ENCODE data around the gene TMEM258. TPM values are rescaled to one million over a fixed set of nuclear protein-coding genes. Genes with fewer than 3 reads are reported as not detected.

Gene TMEM258
- total and polyA plus RNA-seq, 2 donors (not counting 1 experiment from before 2014, with no cell fraction given) = 65.8 to 130 TPM

GRCh38 chr11:61763930-61764605 is 28.3 kb downstream of the TMEM258 start:
- H3K9ac ChIP-seq (ENCODE audit: low read length) = no peak overlapping the region
- intact Hi-C loops (cut with micrococcal nuclease) = no loop called here
- H4K20me1 ChIP-seq (ENCODE audit: control insufficient read depth, insufficient read depth, low read length, poor library complexity, severe bottlenecking) = no peaks in the 10 kb centered on the region
- DNase-seq (no peak), ATAC-seq (ENCODE audit: low read depth) (no peak)
- POLR2A ChIA-PET = no interaction called here
- Mint-ChIP-seq H3K27me3 (peaks cover 7% of the 10 kb centered on the region), H3K4me1 (no peaks in the 10 kb centered on the region), H3K4me3 (no peak overlapping the region), H3K27ac (no peak overlapping the region), H3K9me3 (ENCODE audit: insufficient read depth) (no peaks in the 10 kb centered on the region)
- H2AFZ ChIP-seq (ENCODE audit: insufficient read depth, low read depth, low read length, poor library complexity, severe bottlenecking) = no peak overlapping the region
- H3K4me3 ChIP-seq (ENCODE audit: control extremely low read depth in 1 of 5, extremely low read depth in 1 of 5, insufficient read depth in 1 of 5, low read depth in 2 of 5, low read length in 4 of 5) = no peak overlapping the region
- WGBS (ENCODE audit: insufficient coverage) = 90% methylated on average over 18 of the region's 23 CpGs
- H3K27me3 ChIP-seq (replicated peaks in 1 of 4; ENCODE audit: control extremely low read depth in 1 of 4, control insufficient read depth in 3 of 4, insufficient read depth in 4 of 4, low read length in 3 of 4) = no peaks in the 10 kb centered on the region
- H3K4me2 ChIP-seq (replicated peaks; ENCODE audit: low read depth, low read length, poor library complexity, severe bottlenecking) = no peak overlapping the region
- TF ChIP-seq CTCF (IDR thresholded peaks at IDR 0.05) = no peak
- TF ChIP-seq EZH2 (IDR thresholded peaks at IDR 0.05; ENCODE audit: borderline replicate concordance, insufficient read depth, low read depth, low read length, poor library complexity, severe bottlenecking) = no peak
- H3K4me1 ChIP-seq (ENCODE audit: control insufficient read depth in 2 of 2, insufficient read depth in 2 of 2, low read length in 2 of 2) = no peaks in the 10 kb centered on the region
- no peaks in the 10 kb centered on the region for H3K79me2 ChIP-seq (ENCODE audit: control insufficient read depth, insufficient read depth, low read length)
- H3K27ac ChIP-seq (ENCODE audit: low read length in 2 of 2) = no peak overlapping the region
- no peaks in the 10 kb centered on the region for H3K9me3 ChIP-seq (ENCODE audit: control extremely low read depth in 1 of 3, control insufficient read depth in 2 of 3, insufficient read depth in 1 of 3, low read length in 2 of 3)
- no peaks in the 10 kb centered on the region for H3K36me3 ChIP-seq (replicated peaks in 1 of 2; ENCODE audit: control extremely low read depth in 1 of 2, control insufficient read depth in 1 of 2, extremely low read depth in 1 of 2, insufficient read depth in 2 of 2, low read length in 1 of 2)
- CTCF ChIA-PET = interaction anchor here (0.6 kb wide), 1 partner anchor 658 kb away, joined by 3 read pairs; no protein-coding TSS in a partner anchor

GRCh38 chr11:61762798-61763197 is 29.6 kb downstream of the TMEM258 start:
- Histone ChIP-seq H3K4me1 (ENCODE audit: control insufficient read depth in 2 of 2, insufficient read depth in 2 of 2, low read length in 2 of 2) (no peaks in the 10 kb centered on the region), H2AFZ (ENCODE audit: insufficient read depth, low read depth, low read length, poor library complexity, severe bottlenecking) (no peak overlapping the region), H3K79me2 (ENCODE audit: control insufficient read depth, insufficient read depth, low read length) (no peaks in the 10 kb centered on the region), H3K9me3 (ENCODE audit: control extremely low read depth in 1 of 3, control insufficient read depth in 2 of 3, insufficient read depth in 1 of 3, low read length in 2 of 3) (no peaks in the 10 kb centered on the region), H3K4me2 (replicated peaks; ENCODE audit: low read depth, low read length, poor library complexity, severe bottlenecking) (no peak overlapping the region), H3K27me3 (replicated peaks in 1 of 4; ENCODE audit: control extremely low read depth in 1 of 4, control insufficient read depth in 3 of 4, insufficient read depth in 4 of 4, low read length in 3 of 4) (no peaks in the 10 kb centered on the region), H3K27ac (ENCODE audit: low read length in 2 of 2) (no peak overlapping the region), H3K9ac (ENCODE audit: low read length) (no peak overlapping the region), H4K20me1 (ENCODE audit: control insufficient read depth, insufficient read depth, low read length, poor library complexity, severe bottlenecking) (no peaks in the 10 kb centered on the region), H3K36me3 (replicated peaks in 1 of 2; ENCODE audit: control extremely low read depth in 1 of 2, control insufficient read depth in 1 of 2, extremely low read depth in 1 of 2, insufficient read depth in 2 of 2, low read length in 1 of 2) (no peaks in the 10 kb centered on the region), H3K4me3 (ENCODE audit: control extremely low read depth in 1 of 5, extremely low read depth in 1 of 5, insufficient read depth in 1 of 5, low read depth in 2 of 5, low read length in 4 of 5) (no peak overlapping the region)
- TF ChIP-seq CTCF (IDR thresholded peaks at IDR 0.05) (no peak), EZH2 (IDR thresholded peaks at IDR 0.05; ENCODE audit: borderline replicate concordance, insufficient read depth, low read depth, low read length, poor library complexity, severe bottlenecking) (no peak)
- ChIA-PET CTCF (no interaction called here), POLR2A (no interaction called here)
- intact Hi-C loops (cut with micrococcal nuclease) = no loop called here
- Mint-ChIP-seq H3K27me3 (peaks cover 7% of the 10 kb centered on the region), H3K9me3 (ENCODE audit: insufficient read depth) (no peaks in the 10 kb centered on the region), H3K4me3 (no peak overlapping the region), H3K27ac (no peak overlapping the region), H3K4me1 (no peaks in the 10 kb centered on the region)
- ATAC-seq (ENCODE audit: low read depth) = no peak
- no peak for DNase-seq
- WGBS (ENCODE audit: insufficient coverage) = 71% methylated on average over 7 of the region's 15 CpGs
